HEK293 (cell line): ENCODE measurements around the gene ZNF438.

Source experiments
- CTCF ChIA-PET: fragments of 350-600 bp; formaldehyde crosslinking; extraction: SDS; loops from one replicate; lab custom pipeline; 2021; ENCODE audit warnings: antibody characterized with exemption; lab: Yijun Ruan, JAX
- POLR2A ChIA-PET: fragments of 300-600 bp; formaldehyde crosslinking; extraction: SDS; loops from one replicate; lab custom pipeline; 2020; ENCODE audit warnings: antibody characterized with exemption, inconsistent platforms; lab: Yijun Ruan, JAX
- H3K27ac ChIP-seq: fragments of 200-500 bp; sonication (Bioruptor generic); 2 replicates; pipeline ENCODE4 v1.5.1; 2014; ENCODE audit warnings: low read depth, low read length, control low read depth, inconsistent platforms; ENCODE audit errors: extremely low read depth
- H3K36me3 ChIP-seq, 2 experiments: fragments of 200-500 bp in 1 of 2; sonication (Bioruptor generic) in 1 of 2; 1 replicate in 1 of 2; 2 replicates in 1 of 2; pipeline ENCODE4 v1.5.1; 2014 to 2017; ENCODE audit warnings: inconsistent platforms in 2 of 2, low read length in 2 of 2; ENCODE audit not compliant: control insufficient read depth in 2 of 2, insufficient read depth in 1 of 2
- H3K4me1 ChIP-seq: fragments of 200-500 bp; sonication (Bioruptor generic); 2 replicates; pipeline ENCODE4 v1.5.1; 2014; ENCODE audit warnings: mild to moderate bottlenecking, low read length, inconsistent platforms; ENCODE audit not compliant: control insufficient read depth, insufficient read depth
- H3K4me3 ChIP-seq: 2 replicates; pipeline ENCODE4 v1.5.1; 2011; ENCODE audit warnings: low read depth, mild to moderate bottlenecking, control low read depth, low read length, moderate library complexity
- H3K9me3 ChIP-seq: fragments of 200-500 bp; sonication (Bioruptor generic); 2 replicates; pipeline ENCODE4 v1.5.1; 2014; ENCODE audit warnings: low read depth, low read length, inconsistent platforms; ENCODE audit not compliant: control insufficient read depth, insufficient read depth
- CTCF ChIP-seq: fragments of 450-650 bp; formaldehyde crosslinking; IDR thresholded peaks from 2 replicates; pipeline ENCODE4 v1.5.1; 2016; ENCODE audit warnings: missing biosample characterization, missing genetic modification characterization
- ELK4 ChIP-seq: IDR thresholded peaks from 2 replicates; pipeline ENCODE4 v1.6.1; 2011; ENCODE audit warnings: mild to moderate bottlenecking, low read depth, low read length, borderline replicate concordance
- GLI2 ChIP-seq: fragments of 450-650 bp; formaldehyde crosslinking; IDR thresholded peaks from 2 replicates; pipeline ENCODE4; 2017; ENCODE audit warnings: missing biosample characterization, missing genetic modification characterization, low read depth, borderline replicate concordance
- GLI4 ChIP-seq: fragments of 450-650 bp; formaldehyde crosslinking; IDR thresholded peaks from 2 replicates; pipeline ENCODE4 v1.5.1; 2016; ENCODE audit warnings: missing biosample characterization, missing genetic modification characterization
- INSM2 ChIP-seq: fragments of 450-650 bp; formaldehyde crosslinking; IDR thresholded peaks from 2 replicates; pipeline ENCODE4 v1.5.1; 2016; ENCODE audit warnings: missing biosample characterization, missing genetic modification characterization
- KLF17 ChIP-seq: fragments of 450-650 bp; formaldehyde crosslinking; IDR thresholded peaks from 2 replicates; pipeline ENCODE4 v1.5.1; 2016; ENCODE audit warnings: missing biosample characterization, missing genetic modification characterization
- KLF8 ChIP-seq: fragments of 450-650 bp; formaldehyde crosslinking; IDR thresholded peaks from 2 replicates; pipeline ENCODE4 v1.5.1; 2016; ENCODE audit warnings: missing biosample characterization, missing genetic modification characterization
- OVOL3 ChIP-seq: fragments of 450-650 bp; formaldehyde crosslinking; IDR thresholded peaks from 2 replicates; pipeline ENCODE4 v1.5.1; 2016; ENCODE audit warnings: missing biosample characterization, missing genetic modification characterization
- SALL2 ChIP-seq: fragments of 450-650 bp; formaldehyde crosslinking; IDR thresholded peaks from 2 replicates; pipeline ENCODE4 v1.5.0; 2017; ENCODE audit warnings: missing biosample characterization, mild to moderate bottlenecking, missing genetic modification characterization, borderline replicate concordance
- WT1 ChIP-seq: fragments of 450-650 bp; formaldehyde crosslinking; IDR thresholded peaks from 2 replicates; pipeline ENCODE4 v1.5.1; 2016; ENCODE audit warnings: missing biosample characterization, missing genetic modification characterization
- ZNF132 ChIP-seq: fragments of 450-650 bp; formaldehyde crosslinking; IDR thresholded peaks from 2 replicates; pipeline ENCODE4 v1.5.1; 2017; ENCODE audit warnings: missing biosample characterization, missing genetic modification characterization, borderline replicate concordance
- ZNF146 ChIP-seq: fragments of 450-650 bp; formaldehyde crosslinking; IDR thresholded peaks from 2 replicates; pipeline ENCODE4 v1.5.1; 2016; ENCODE audit warnings: missing biosample characterization, missing genetic modification characterization
- ZNF148 ChIP-seq: fragments of 450-650 bp; formaldehyde crosslinking; IDR thresholded peaks from 2 replicates; pipeline ENCODE4 v1.5.0; 2017; ENCODE audit warnings: missing biosample characterization, missing genetic modification characterization, borderline replicate concordance
- ZNF184 ChIP-seq: fragments of 450-650 bp; IDR thresholded peaks from 2 replicates; pipeline ENCODE4 v1.5.1; 2018; ENCODE audit warnings: missing biosample characterization, mild to moderate bottlenecking, missing genetic modification characterization
- ZNF248 ChIP-seq: fragments of 450-650 bp; formaldehyde crosslinking; IDR thresholded peaks from 2 replicates; pipeline ENCODE4 v1.5.1; 2017; ENCODE audit warnings: missing biosample characterization, missing genetic modification characterization
- ZNF362 ChIP-seq: fragments of 450-650 bp; formaldehyde crosslinking; IDR thresholded peaks from 2 replicates; pipeline ENCODE4 v1.5.1; 2016; ENCODE audit warnings: missing biosample characterization, missing genetic modification characterization
- ZNF394 ChIP-seq: fragments of 450-650 bp; formaldehyde crosslinking; IDR thresholded peaks from 2 replicates; pipeline ENCODE4 v1.5.1; 2016; ENCODE audit warnings: missing biosample characterization, missing genetic modification characterization, mild to moderate bottlenecking, moderate library complexity, borderline replicate concordance
- ZNF510 ChIP-seq: fragments of 450-650 bp; formaldehyde crosslinking; IDR thresholded peaks from 2 replicates; pipeline ENCODE4 v1.5.1; 2018; ENCODE audit warnings: mild to moderate bottlenecking, missing genetic modification characterization, missing biosample characterization; ENCODE audit not compliant: insufficient replicate concordance
- ZNF571 ChIP-seq: fragments of 450-650 bp; formaldehyde crosslinking; IDR thresholded peaks from 2 replicates; pipeline ENCODE4 v1.5.0; 2017; ENCODE audit warnings: missing biosample characterization, missing genetic modification characterization
- ZNF701 ChIP-seq: fragments of 450-650 bp; formaldehyde crosslinking; IDR thresholded peaks from 2 replicates; pipeline ENCODE4 v1.5.1; 2016; ENCODE audit warnings: missing biosample characterization, missing genetic modification characterization
- ZNF776 ChIP-seq: fragments of 450-650 bp; formaldehyde crosslinking; IDR thresholded peaks from 2 replicates; pipeline ENCODE4 v1.5.0; 2017; ENCODE audit warnings: missing biosample characterization, missing genetic modification characterization, borderline replicate concordance
- ZSCAN23 ChIP-seq: fragments of 450-650 bp; formaldehyde crosslinking; IDR thresholded peaks from 2 replicates; pipeline ENCODE4 v1.5.1; 2016; ENCODE audit warnings: missing biosample characterization, missing genetic modification characterization

Gene ZNF438

GRCh38 chr10:30967650-30968410 is 63.8 kb downstream of the ZNF438 start (continued):
- TF ChIP-seq INSM2 (no peak), ZNF362 (tag by site-specific recombination) (no peak), ZNF184 (tag by site-specific recombination) (no peak), ZNF248 (tag by site-specific recombination) (no peak), GLI4 (tag by site-specific recombination) (no peak), ZNF701 (no peak), KLF17 (tag by site-specific recombination) (no peak), WT1 (tag by site-specific recombination) (no peak)

- Histone ChIP-seq H3K27ac (no peak overlapping the region), H3K4me1 (no peaks in the 10 kb centered on the region), H3K9me3 (no peaks in the 10 kb centered on the region), H3K36me3 (no peaks in the 10 kb centered on the region), H3K4me3 (no peak overlapping the region)
- ChIA-PET CTCF (no interaction called here), POLR2A (no interaction called here)
- no peak for TF ChIP-seq ZSCAN23 (tag by site-specific recombination)
- TF ChIP-seq ZNF394 (tag by site-specific recombination): no peak
- no peak for TF ChIP-seq OVOL3 (tag by site-specific recombination)
- TF ChIP-seq, all 188 proteins: peak for 0
Observed at GRCh38 chr10:30963992-30964930, 67.4 kb downstream of the ZNF438 start.

- ChIA-PET CTCF (interaction anchor here (0.8 kb wide), 1 partner anchor 83 kb away, joined by 3 read pairs; no protein-coding TSS in a partner anchor), POLR2A (no interaction called here)
- TF ChIP-seq ZNF776 (tag by site-specific recombination) (no peak), CTCF (tag by site-specific recombination) (no peak), ELK4 (no peak), KLF8 (tag by site-specific recombination) (no peak), ZNF132 (no peak), GLI2 (tag by site-specific recombination) (no peak), SALL2 (tag by site-specific recombination) (no peak), ZNF510 (tag by site-specific recombination) (no peak), ZNF148 (tag by site-specific recombination) (no peak), ZNF571 (tag by site-specific recombination) (no peak), ZNF146 (tag by site-specific recombination) (no peak)
Observed at GRCh38 chr10:30962522-30962921, 69.1 kb downstream of the ZNF438 start.

More at GRCh38 chr10:30962522-30962921, 69.1 kb downstream of the ZNF438 start:
- Histone ChIP-seq H3K4me3 (no peak overlapping the region), H3K27ac (no peak overlapping the region), H3K4me1 (no peaks in the 10 kb centered on the region), H3K36me3 (no peaks in the 10 kb centered on the region), H3K9me3 (no peaks in the 10 kb centered on the region)
